Measurements from ENCODE around the gene SLC25A33. TPM values are rescaled to one million over a fixed set of nuclear protein-coding genes. Genes with fewer than 3 reads are reported as not detected.
A peak's percentile ranks its signal among the peaks of the same experiment; 100 is the strongest.

Gene SLC25A33
- total and polyA plus RNA-seq, 2 donors (not counting 1 experiment from before 2014, with no cell fraction given), result 2.3 to 5.0 TPM

- no peak overlapping the region for H3K27ac ChIP-seq (ENCODE audit: low read length in 2 of 2)
- peak overlapping the region; percentile 81 for H2AFZ ChIP-seq (ENCODE audit: insufficient read depth, low read depth, low read length, poor library complexity, severe bottlenecking)
- no peaks in the 10 kb centered on the region for H3K79me2 ChIP-seq (ENCODE audit: control insufficient read depth, insufficient read depth, low read length)
- no peaks in the 10 kb centered on the region for H3K36me3 ChIP-seq (replicated peaks in 1 of 2; ENCODE audit: control extremely low read depth in 1 of 2, control insufficient read depth in 1 of 2, extremely low read depth in 1 of 2, insufficient read depth in 2 of 2, low read length in 1 of 2)
- H3K9me3 ChIP-seq (ENCODE audit: control extremely low read depth in 1 of 3, control insufficient read depth in 2 of 3, insufficient read depth in 1 of 3, low read length in 2 of 3), result peaks cover 0 to 4% (median 0%) of the 10 kb centered on the region in 3 donors
- H3K4me1 ChIP-seq (ENCODE audit: control insufficient read depth in 2 of 2, insufficient read depth in 2 of 2, low read length in 2 of 2), result peaks cover 9 to 10% of the 10 kb centered on the region in 2 donors
- H3K27ac Mint-ChIP-seq, result no peak overlapping the region
- ATAC-seq (ENCODE audit: low read depth) (no peak), DNase-seq (no peak)
- intact Hi-C loops (cut with micrococcal nuclease), result loop anchor here (1.0 kb wide), 3 partner anchors 43 to 207 kb away; partner anchors contain the start of gene SLC25A33
- peak overlapping the region; percentile 80 for H3K4me3 Mint-ChIP-seq
- H4K20me1 ChIP-seq (ENCODE audit: control insufficient read depth, insufficient read depth, low read length, poor library complexity, severe bottlenecking), result no peaks in the 10 kb centered on the region
- CTCF ChIA-PET, result interaction anchor here (0.7 to 8.2 kb wide), 21 partner anchors 12 to 377 kb away, joined by 3 to 64 read pairs (median 3); no protein-coding TSS in a partner anchor
- H3K4me3 ChIP-seq (ENCODE audit: control extremely low read depth in 1 of 5, extremely low read depth in 1 of 5, insufficient read depth in 1 of 5, low read depth in 2 of 5, low read length in 4 of 5), result peak overlapping the region in 1 of 5 experiments; percentile 64
- H3K4me2 ChIP-seq (replicated peaks; ENCODE audit: low read depth, low read length, poor library complexity, severe bottlenecking), result peak overlapping the region; percentile 85
- 93% methylated on average over 3 of the region's 8 CpGs for WGBS (ENCODE audit: insufficient coverage)
- peaks cover 8% of the 10 kb centered on the region for H3K4me1 Mint-ChIP-seq
- peaks cover 0 to 9% (median 2%) of the 10 kb centered on the region in 4 experiments for H3K27me3 ChIP-seq (replicated peaks in 1 of 4; ENCODE audit: control extremely low read depth in 1 of 4, control insufficient read depth in 3 of 4, insufficient read depth in 4 of 4, low read length in 3 of 4)
- POLR2A ChIA-PET, result interaction anchor here (1.2 kb wide), 1 partner anchor 372 kb away, joined by 3 read pairs; no protein-coding TSS in a partner anchor
- H3K9ac ChIP-seq (ENCODE audit: low read length), result peak overlapping the region; percentile 57
- peaks cover 20% of the 10 kb centered on the region for H3K27me3 Mint-ChIP-seq
- TF ChIP-seq EZH2 (IDR thresholded peaks at IDR 0.05; ENCODE audit: borderline replicate concordance, insufficient read depth, low read depth, low read length, poor library complexity, severe bottlenecking) (no peak), CTCF (IDR thresholded peaks at IDR 0.05) (no peak)
- H3K9me3 Mint-ChIP-seq (ENCODE audit: insufficient read depth), result no peaks in the 10 kb centered on the region
Measured at GRCh38 chr1:9495854-9496374, 43.4 kb upstream of the SLC25A33 start.

All from B cell (primary cell).